Mesothelial cell of epicardium (in vitro differentiated cells): ENCODE data around the gene ROGDI. TPM values are rescaled to one million over a fixed set of nuclear protein-coding genes. Genes with fewer than 3 reads are reported as not detected.

Experiments
- DNase-seq, 2 experiments: peaks; one replicate each; pipeline ENCODE4 v3.0.0; 2021; ENCODE audit warnings: low spot score in 2 of 2; ENCODE audit not compliant: unreplicated experiment in 2 of 2
- H3K27ac Mint-ChIP-seq: 2 replicates; pipeline ENCODE4 v1.8.0; 2021; ENCODE audit warnings: mixed read lengths
- H3K27me3 Mint-ChIP-seq: 2 replicates; pipeline ENCODE4 v1.8.0; 2021; ENCODE audit warnings: low read depth, mixed read lengths
- H3K36me3 Mint-ChIP-seq: 2 replicates; pipeline ENCODE4 v1.8.0; 2021; ENCODE audit warnings: mixed read lengths
- H3K4me1 Mint-ChIP-seq: 2 replicates; pipeline ENCODE4 v1.8.0; 2021; ENCODE audit warnings: mixed read lengths
- H3K4me3 Mint-ChIP-seq: 2 replicates; pipeline ENCODE4 v1.8.0; 2021; ENCODE audit warnings: mild to moderate bottlenecking, moderate library complexity, mixed read lengths
- H3K9me3 Mint-ChIP-seq: 2 replicates; pipeline ENCODE4 v1.8.0; 2021; ENCODE audit warnings: mixed read lengths
- CTCF ChIP-seq: fragments of 200-600 bp; sonication (generic); IDR thresholded peaks from one replicate; pipeline ENCODE4 v1.5.0; 2021; ENCODE audit warnings: antibody characterized with exemption; ENCODE audit not compliant: unreplicated experiment
- total RNA-seq: library from RNA; stranded (reverse); gene quantifications from 3 replicates; pipeline ENCODE4 v1.2.1, GENCODE V29; 2021

ROGDI gene
- total RNA-seq, 1 donor from 2014 or later: 61.8 TPM

DNA sequence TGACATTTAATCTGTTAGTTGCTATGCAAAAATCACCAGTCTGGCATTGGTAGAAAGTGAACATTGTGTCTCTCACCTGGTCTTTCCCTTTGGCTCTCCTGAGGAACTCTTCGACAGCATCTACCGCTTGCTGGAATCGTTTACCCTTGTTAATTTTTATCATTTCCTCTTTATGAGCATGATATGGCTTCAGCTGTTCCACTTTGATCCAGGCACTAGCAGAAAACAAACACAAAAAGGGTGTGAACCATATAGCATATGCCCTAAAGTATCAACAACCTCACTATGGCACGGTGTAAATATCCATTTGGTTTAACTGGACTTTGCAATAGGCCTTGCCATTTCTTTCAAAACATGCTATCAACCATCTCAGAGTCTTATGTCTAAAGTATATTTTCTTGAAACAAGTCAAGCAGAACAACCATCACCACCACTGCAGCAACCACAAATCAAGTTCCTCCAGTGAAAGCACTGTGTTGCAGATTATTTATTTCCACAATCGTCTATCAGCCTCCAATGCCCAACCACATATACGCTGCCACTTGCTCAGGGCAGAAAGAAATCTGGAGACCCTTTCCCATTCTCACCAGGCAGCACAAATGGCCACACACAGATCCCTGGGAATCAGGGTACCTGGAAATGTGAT is 30.4 kb upstream of the ROGDI start:
- Mint-ChIP-seq H3K9me3 (no peaks in the 10 kb centered on the region), H3K4me3 (no peak overlapping the region), H3K4me1 (no peaks in the 10 kb centered on the region), H3K27me3 (no peaks in the 10 kb centered on the region), H3K27ac (no peak overlapping the region), H3K36me3 (peaks cover 48% of the 10 kb centered on the region)
- no peak for TF ChIP-seq CTCF
- DNase-seq: no peak

GRCh38 chr16:4831616-4832015 is 29.2 kb upstream of the ROGDI start:
- H3K4me1 Mint-ChIP-seq: no peaks in the 10 kb centered on the region
- H3K4me3 Mint-ChIP-seq: no peak overlapping the region
- no peak for DNase-seq
- H3K9me3 Mint-ChIP-seq: no peaks in the 10 kb centered on the region
- peaks cover 44% of the 10 kb centered on the region for H3K36me3 Mint-ChIP-seq
- H3K27me3 Mint-ChIP-seq: no peaks in the 10 kb centered on the region
- TF ChIP-seq CTCF: no peak
- no peak overlapping the region for H3K27ac Mint-ChIP-seq

GRCh38 chr16:4830408-4830807 is 28.0 kb upstream of the ROGDI start:
- Mint-ChIP-seq H3K4me3 (no peak overlapping the region), H3K4me1 (no peaks in the 10 kb centered on the region), H3K27ac (no peak overlapping the region), H3K36me3 (peaks cover 40% of the 10 kb centered on the region), H3K27me3 (no peaks in the 10 kb centered on the region), H3K9me3 (no peaks in the 10 kb centered on the region)
- DNase-seq: no peak
- no peak for TF ChIP-seq CTCF

DNA sequence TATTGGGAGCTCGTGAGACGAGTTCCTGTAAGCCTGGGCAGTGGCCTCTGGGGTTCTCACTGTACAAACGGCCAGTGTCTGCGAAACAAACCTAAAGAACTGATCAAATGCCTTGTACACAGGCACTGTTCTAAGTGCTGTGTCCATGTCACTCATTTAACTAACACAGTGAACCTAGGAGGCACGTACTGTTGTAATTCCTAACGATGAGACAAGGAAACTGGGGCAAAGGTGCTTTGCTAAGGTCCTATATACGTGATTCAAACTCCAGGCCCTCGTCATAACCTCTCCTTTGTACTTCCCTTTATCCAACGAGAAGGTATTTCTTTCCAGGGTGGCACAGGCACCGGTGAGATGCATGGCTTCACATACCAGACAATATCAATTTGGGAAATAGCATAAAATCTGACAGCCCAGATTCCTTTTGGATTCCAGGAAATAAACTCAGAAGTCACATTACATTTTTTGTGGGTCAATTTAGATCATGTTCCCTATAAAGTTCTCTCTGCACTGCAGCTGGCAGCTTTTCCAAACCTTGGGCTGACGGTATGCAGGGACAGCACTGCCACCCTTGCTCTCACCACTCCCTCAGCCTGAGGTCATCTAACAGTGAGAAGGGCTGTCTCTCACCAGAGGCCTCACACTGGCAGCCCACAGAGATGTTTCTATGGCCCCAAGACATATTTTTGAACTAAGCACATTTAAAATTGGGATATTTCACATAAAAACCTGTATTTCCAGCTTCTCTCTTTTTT is 26.3 kb upstream of the ROGDI start:
- Mint-ChIP-seq H3K4me1 (no peaks in the 10 kb centered on the region), H3K27me3 (no peaks in the 10 kb centered on the region), H3K9me3 (no peaks in the 10 kb centered on the region), H3K36me3 (peaks cover 47% of the 10 kb centered on the region), H3K4me3 (no peak overlapping the region), H3K27ac (no peak overlapping the region)
- no peak for TF ChIP-seq CTCF
- DNase-seq: no peak

DNA sequence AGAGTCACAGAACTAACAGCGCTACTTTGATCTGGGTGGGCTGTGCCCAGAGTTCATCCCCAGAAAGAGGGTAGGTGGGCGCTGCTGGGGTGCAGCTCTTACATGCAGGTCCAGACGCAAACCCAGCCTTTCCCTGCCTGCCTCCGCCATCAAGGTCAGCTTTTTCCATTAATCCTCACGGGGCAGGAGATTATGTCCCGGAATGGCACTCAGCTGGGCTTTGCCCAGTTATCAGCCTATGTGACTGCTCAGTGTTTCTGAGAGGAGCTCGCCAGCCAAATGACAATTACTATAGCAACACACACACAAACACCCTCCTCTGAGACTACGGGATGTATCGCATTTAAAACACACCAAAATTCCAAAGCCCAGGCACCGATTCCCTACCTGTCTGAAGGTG is 24.5 kb upstream of the ROGDI start:
- Mint-ChIP-seq H3K27ac (no peak overlapping the region), H3K9me3 (no peaks in the 10 kb centered on the region), H3K36me3 (peaks cover 42% of the 10 kb centered on the region), H3K4me1 (no peaks in the 10 kb centered on the region), H3K4me3 (no peak overlapping the region), H3K27me3 (no peaks in the 10 kb centered on the region)
- no peak for TF ChIP-seq CTCF
- no peak for DNase-seq
